ENCODE data around the gene PSEN1.

DNA sequence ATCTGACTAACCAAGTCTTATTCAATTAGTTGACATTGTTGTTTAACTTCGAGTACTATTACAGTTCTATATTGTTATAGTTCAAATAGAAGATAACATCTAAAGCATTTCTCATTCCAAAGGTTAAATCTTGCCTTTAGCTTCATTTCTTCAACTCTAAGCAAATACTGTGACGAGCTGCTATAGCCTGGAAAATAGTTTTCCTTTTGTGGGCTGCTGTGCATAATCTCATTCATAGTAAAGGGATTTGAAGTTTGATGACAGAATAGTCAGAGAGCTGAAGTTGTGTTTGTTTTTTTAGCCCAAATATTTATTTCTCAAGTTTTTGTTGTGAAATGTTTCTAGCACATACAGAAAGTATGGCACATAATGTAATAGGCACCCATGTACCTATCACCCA is 13.4 kb downstream of the PSEN1 start:
- TF ChIP-seq, protein P1, sequence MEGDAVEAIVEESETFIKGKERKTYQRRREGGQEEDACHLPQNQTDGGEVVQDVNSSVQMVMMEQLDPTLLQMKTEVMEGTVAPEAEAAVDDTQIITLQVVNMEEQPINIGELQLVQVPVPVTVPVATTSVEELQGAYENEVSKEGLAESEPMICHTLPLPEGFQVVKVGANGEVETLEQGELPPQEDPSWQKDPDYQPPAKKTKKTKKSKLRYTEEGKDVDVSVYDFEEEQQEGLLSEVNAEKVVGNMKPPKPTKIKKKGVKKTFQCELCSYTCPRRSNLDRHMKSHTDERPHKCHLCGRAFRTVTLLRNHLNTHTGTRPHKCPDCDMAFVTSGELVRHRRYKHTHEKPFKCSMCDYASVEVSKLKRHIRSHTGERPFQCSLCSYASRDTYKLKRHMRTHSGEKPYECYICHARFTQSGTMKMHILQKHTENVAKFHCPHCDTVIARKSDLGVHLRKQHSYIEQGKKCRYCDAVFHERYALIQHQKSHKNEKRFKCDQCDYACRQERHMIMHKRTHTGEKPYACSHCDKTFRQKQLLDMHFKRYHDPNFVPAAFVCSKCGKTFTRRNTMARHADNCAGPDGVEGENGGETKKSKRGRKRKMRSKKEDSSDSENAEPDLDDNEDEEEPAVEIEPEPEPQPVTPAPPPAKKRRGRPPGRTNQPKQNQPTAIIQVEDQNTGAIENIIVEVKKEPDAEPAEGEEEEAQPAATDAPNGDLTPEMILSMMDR (IDR thresholded peaks at IDR 0.05) = no peak
- TF ChIP-seq POLR2AphosphoS5 (IDR thresholded peaks at IDR 0.05; ENCODE audit: low read depth, low read length) (no peak), SIN3A (IDR thresholded peaks at IDR 0.05; ENCODE audit: borderline replicate concordance, insufficient read depth, low read depth, low read length) (no peak)
- TF ChIP-seq, protein P2, sequence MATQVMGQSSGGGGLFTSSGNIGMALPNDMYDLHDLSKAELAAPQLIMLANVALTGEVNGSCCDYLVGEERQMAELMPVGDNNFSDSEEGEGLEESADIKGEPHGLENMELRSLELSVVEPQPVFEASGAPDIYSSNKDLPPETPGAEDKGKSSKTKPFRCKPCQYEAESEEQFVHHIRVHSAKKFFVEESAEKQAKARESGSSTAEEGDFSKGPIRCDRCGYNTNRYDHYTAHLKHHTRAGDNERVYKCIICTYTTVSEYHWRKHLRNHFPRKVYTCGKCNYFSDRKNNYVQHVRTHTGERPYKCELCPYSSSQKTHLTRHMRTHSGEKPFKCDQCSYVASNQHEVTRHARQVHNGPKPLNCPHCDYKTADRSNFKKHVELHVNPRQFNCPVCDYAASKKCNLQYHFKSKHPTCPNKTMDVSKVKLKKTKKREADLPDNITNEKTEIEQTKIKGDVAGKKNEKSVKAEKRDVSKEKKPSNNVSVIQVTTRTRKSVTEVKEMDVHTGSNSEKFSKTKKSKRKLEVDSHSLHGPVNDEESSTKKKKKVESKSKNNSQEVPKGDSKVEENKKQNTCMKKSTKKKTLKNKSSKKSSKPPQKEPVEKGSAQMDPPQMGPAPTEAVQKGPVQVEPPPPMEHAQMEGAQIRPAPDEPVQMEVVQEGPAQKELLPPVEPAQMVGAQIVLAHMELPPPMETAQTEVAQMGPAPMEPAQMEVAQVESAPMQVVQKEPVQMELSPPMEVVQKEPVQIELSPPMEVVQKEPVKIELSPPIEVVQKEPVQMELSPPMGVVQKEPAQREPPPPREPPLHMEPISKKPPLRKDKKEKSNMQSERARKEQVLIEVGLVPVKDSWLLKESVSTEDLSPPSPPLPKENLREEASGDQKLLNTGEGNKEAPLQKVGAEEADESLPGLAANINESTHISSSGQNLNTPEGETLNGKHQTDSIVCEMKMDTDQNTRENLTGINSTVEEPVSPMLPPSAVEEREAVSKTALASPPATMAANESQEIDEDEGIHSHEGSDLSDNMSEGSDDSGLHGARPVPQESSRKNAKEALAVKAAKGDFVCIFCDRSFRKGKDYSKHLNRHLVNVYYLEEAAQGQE (IDR thresholded peaks at IDR 0.05; ENCODE audit: insufficient read depth in 1 of 2, low read depth in 2 of 2, low read length in 1 of 2) = no peak

Data from Panc1 (cell line).